Calu3 (cell line): Measurements from ENCODE around the gene PRMT9. TPM values are rescaled to one million over a fixed set of nuclear protein-coding genes. Genes with fewer than 3 reads are reported as not detected.

ENCODE experiments used
- BruUV-seq: library from RNA; stranded (reverse); fragments of 400-500 nt; replicated peaks from 2 replicates; lab custom pipeline; 2021; lab: Mats Ljungman, UMichigan
- CTCF ChIA-PET: fragments of 300-600 bp; sonication (Branson Sonifier 250); formaldehyde crosslinking; loops from one replicate; lab custom pipeline; 2022; ENCODE audit warnings: antibody characterized with exemption; lab: Charles Lee
- DNase-seq: peaks from one replicate; pipeline ENCODE4 v3.0.0; 2022
- H3K27ac Mint-ChIP-seq: one replicate; pipeline ENCODE4 v1.8.0; 2022; ENCODE audit warnings: mixed read lengths; ENCODE audit not compliant: unreplicated experiment
- H3K27me3 Mint-ChIP-seq: one replicate; pipeline ENCODE4 v1.8.0; 2022; ENCODE audit warnings: mixed read lengths; ENCODE audit not compliant: unreplicated experiment
- H3K36me3 Mint-ChIP-seq: one replicate; pipeline ENCODE4 v1.8.0; 2022; ENCODE audit warnings: mild to moderate bottlenecking, moderate library complexity, mixed read lengths; ENCODE audit not compliant: insufficient read depth, unreplicated experiment
- H3K4me1 Mint-ChIP-seq: one replicate; pipeline ENCODE4 v1.8.0; 2022; ENCODE audit warnings: mild to moderate bottlenecking, low read depth, mixed read lengths; ENCODE audit not compliant: unreplicated experiment
- H3K4me3 Mint-ChIP-seq: one replicate; pipeline ENCODE4 v1.8.0; 2022; ENCODE audit warnings: mild to moderate bottlenecking, low read depth, moderate library complexity, mixed read lengths; ENCODE audit not compliant: unreplicated experiment
- H3K9me3 Mint-ChIP-seq: one replicate; pipeline ENCODE4 v1.8.0; 2022; ENCODE audit warnings: low read depth, mixed read lengths; ENCODE audit not compliant: unreplicated experiment
- intact Hi-C: fragments of 100-400 bp; cut with micrococcal nuclease; formaldehyde crosslinking; loops from one replicate; pipeline ENCODE4 v1.10.0; 2022; ENCODE audit not compliant: unreplicated experiment
- total RNA-seq: library from RNA; stranded (reverse); gene quantifications from 2 replicates; pipeline ENCODE4 v1.2.3, GENCODE V29; 2022
- TF ChIP-seq, protein P1 (sequence below): fragments of 200-600 bp; IDR thresholded peaks from one replicate; pipeline ENCODE4 v1.8.0; 2022; ENCODE audit warnings: antibody characterized with exemption; ENCODE audit not compliant: unreplicated experiment

Gene PRMT9
- total RNA-seq, 1 experiment from 2014 or later = 7.3 TPM

DNA sequence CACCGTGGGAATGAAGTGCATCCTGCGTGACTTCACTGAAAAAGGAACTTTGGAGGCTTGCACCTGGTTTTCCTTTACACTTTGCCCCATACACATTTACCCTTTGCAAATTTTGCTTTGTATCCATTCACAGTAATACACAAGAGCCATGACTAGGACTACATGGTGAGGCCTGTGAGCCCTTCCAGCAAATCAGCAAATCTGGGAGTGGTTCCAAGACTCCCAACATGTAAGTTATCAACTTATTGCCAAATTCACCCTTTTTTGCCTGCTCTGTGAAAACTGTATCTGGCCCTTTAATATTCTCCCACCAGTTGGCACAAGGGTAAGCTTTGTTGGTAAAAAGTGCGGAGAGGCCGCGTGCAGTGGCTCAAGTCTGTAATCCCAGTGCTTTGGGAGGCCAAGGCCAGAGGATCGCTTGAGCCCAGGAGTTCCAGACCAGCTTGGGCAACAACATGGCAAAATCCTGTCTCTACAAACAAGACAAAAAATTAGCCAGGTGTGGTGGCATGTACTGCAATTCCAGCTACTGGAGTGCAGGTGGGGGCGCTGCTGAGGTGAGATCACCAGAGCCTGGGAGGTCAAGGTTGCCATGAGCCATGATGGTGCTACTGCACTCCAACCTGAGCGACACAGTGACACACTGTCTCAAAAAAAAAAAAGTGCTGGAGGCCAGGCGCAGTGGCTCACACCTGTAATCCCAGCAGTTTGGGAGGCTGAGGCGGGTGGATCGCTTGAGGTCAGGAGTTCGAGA, 5.0 kb downstream of the PRMT9 start:
- Mint-ChIP-seq H3K4me3 (no peak overlapping the region), H3K9me3 (no peaks in the 10 kb centered on the region), H3K36me3 (peaks cover 15% of the 10 kb centered on the region), H3K4me1 (peaks cover 9% of the 10 kb centered on the region), H3K27me3 (no peaks in the 10 kb centered on the region), H3K27ac (no peak overlapping the region)
- BruUV-seq = no TSS peak
- CTCF ChIA-PET = no interaction called here
- TF ChIP-seq, protein P1, sequence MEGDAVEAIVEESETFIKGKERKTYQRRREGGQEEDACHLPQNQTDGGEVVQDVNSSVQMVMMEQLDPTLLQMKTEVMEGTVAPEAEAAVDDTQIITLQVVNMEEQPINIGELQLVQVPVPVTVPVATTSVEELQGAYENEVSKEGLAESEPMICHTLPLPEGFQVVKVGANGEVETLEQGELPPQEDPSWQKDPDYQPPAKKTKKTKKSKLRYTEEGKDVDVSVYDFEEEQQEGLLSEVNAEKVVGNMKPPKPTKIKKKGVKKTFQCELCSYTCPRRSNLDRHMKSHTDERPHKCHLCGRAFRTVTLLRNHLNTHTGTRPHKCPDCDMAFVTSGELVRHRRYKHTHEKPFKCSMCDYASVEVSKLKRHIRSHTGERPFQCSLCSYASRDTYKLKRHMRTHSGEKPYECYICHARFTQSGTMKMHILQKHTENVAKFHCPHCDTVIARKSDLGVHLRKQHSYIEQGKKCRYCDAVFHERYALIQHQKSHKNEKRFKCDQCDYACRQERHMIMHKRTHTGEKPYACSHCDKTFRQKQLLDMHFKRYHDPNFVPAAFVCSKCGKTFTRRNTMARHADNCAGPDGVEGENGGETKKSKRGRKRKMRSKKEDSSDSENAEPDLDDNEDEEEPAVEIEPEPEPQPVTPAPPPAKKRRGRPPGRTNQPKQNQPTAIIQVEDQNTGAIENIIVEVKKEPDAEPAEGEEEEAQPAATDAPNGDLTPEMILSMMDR = no peak
- intact Hi-C loops = no loop called here
- DNase-seq = no peak

DNA sequence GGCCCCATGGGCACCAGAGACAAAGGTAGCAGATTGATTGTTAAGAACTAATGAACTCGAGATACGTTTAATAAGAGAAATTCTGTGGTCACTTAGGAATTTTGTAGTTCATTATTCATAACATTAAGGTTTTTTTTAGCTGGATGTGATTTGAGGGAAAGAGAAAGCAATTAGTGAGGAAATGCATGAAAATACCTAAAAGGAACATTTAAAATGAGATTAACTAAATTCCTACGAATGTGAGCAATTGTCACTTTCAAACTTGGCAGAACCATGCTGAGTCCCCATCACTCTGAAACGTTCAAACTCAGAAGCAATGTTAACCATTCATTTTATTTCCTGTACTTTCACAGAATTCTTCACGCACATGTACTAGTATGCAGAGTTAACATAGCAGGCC, 5.9 kb downstream of the PRMT9 start:
- H3K36me3 Mint-ChIP-seq = peaks cover 6% of the 10 kb centered on the region
- H3K9me3 Mint-ChIP-seq = no peaks in the 10 kb centered on the region
- H3K4me1 Mint-ChIP-seq = peaks cover 9% of the 10 kb centered on the region
- H3K27me3 Mint-ChIP-seq = no peaks in the 10 kb centered on the region
- no TSS peak for BruUV-seq
- CTCF ChIA-PET = no interaction called here
- TF ChIP-seq, protein P1 = no peak
- intact Hi-C loops = no loop called here
- no peak overlapping the region for H3K4me3 Mint-ChIP-seq
- no peak for DNase-seq
- no peak overlapping the region for H3K27ac Mint-ChIP-seq

DNA sequence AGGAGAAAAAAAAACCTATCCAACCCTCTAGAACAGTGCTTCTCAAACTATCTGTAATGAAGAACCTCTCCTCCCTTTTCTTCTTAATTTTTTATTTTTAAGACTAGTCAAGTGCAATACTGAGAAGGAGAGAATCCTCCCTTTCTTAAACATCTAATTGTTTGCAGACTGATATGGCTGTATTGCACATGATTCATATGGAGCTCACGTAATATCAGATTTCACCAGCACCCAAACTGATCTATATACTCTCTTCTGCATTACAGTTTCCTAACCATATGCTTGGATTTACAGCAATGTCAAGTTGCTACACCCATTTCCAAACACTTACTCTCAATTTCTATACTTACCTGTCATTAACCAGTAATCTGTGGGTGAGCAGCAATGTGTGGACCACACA, 9.5 kb downstream of the PRMT9 start:
- Mint-ChIP-seq H3K9me3 (no peaks in the 10 kb centered on the region), H3K27me3 (no peaks in the 10 kb centered on the region), H3K4me1 (no peaks in the 10 kb centered on the region), H3K27ac (no peak overlapping the region), H3K4me3 (no peak overlapping the region), H3K36me3 (peaks cover 5% of the 10 kb centered on the region)
- TF ChIP-seq, protein P1 = no peak
- BruUV-seq = no TSS peak
- intact Hi-C loops = no loop called here
- CTCF ChIA-PET = no interaction called here
- no peak for DNase-seq

DNA sequence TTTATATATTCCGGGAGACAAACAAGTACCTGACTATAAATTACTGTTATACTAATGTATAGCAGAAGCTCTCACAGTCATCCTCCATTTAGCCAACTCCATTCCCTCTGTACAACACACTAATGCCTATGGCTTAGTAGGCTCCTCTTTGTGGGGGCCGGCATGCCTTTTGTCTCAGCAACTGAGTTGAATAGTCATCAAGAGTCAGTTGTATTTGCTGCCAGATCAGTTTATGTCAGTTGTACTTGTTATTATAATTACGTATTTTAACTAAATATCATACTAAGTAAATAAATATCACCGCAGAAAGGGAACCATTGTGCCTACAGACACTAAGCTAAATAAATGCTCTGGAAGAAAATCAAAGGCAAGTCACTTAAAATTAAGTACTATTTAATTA, 9.9 kb downstream of the PRMT9 start:
- CTCF ChIA-PET = no interaction called here
- H3K27ac Mint-ChIP-seq = no peak overlapping the region
- intact Hi-C loops = no loop called here
- no TSS peak for BruUV-seq
- no peak for DNase-seq
- H3K9me3 Mint-ChIP-seq = no peaks in the 10 kb centered on the region
- H3K36me3 Mint-ChIP-seq = peaks cover 4% of the 10 kb centered on the region
- H3K27me3 Mint-ChIP-seq = no peaks in the 10 kb centered on the region
- TF ChIP-seq, protein P1 = no peak
- H3K4me1 Mint-ChIP-seq = no peaks in the 10 kb centered on the region
- no peak overlapping the region for H3K4me3 Mint-ChIP-seq
